ENCODE results near the gene DUSP22. TPM values are rescaled to one million over a fixed set of nuclear protein-coding genes. Genes with fewer than 3 reads are reported as not detected.

The DUSP22 gene
- total RNA-seq, 2 experiments from 2014 or later, result 26.9 to 27.5 TPM

GRCh38 chr6:305371-306206 is 13.3 kb downstream of the DUSP22 start:
- POLR2A ChIA-PET, result no interaction called here
- CTCF ChIA-PET, result no interaction called here

GRCh38 chr6:306641-307061 is 14.4 kb downstream of the DUSP22 start:
- ChIA-PET CTCF (no interaction called here), POLR2A (no interaction called here)

DNA sequence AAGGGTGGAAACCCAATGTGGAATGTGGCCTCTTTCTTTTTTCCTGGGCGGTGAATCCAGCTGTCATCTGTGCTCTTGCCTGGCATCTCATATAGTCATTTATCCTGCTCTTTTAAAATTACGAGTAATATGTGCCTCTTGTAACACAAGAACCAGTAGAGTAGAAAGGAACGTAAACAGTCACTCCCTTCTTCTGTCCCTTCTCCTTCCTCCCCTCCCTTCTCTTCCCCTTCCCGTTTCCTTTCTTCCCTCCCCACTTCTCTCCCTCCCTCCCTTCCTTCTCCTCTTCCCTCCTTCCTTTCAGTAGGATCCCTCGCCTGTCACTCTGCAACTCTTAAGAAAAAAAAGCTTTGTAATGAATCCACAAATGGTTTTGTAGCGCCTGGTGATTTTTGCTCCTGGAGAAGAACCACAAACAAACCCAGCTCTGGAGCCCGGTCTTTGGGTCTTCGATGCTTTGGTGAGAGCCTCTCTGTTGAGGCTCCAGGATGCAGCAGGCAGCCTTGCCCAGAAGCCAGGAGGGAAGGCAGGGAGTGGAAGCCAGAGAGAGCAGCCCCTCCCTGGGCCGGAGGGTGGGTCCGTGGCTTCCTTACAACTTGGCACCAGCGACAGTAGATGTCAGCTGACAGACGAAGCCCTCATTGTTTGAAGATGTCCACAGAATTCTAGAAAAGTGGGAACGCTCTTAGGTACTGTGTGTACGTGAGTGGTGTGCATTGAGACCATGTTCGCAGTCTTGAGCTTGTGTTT is 15.0 kb downstream of the DUSP22 start:
- ChIA-PET POLR2A (no interaction called here), CTCF (interaction anchor here (0.7 kb wide), 1 partner anchor 69 kb away, joined by 3 read pairs; no protein-coding TSS in a partner anchor)

- ChIA-PET POLR2A (no interaction called here), CTCF (interaction anchor here (0.7 kb wide), 1 partner anchor 68 kb away, joined by 3 read pairs; no protein-coding TSS in a partner anchor)
Observed at GRCh38 chr6:307874-308273, 15.6 kb downstream of the DUSP22 start.

DNA sequence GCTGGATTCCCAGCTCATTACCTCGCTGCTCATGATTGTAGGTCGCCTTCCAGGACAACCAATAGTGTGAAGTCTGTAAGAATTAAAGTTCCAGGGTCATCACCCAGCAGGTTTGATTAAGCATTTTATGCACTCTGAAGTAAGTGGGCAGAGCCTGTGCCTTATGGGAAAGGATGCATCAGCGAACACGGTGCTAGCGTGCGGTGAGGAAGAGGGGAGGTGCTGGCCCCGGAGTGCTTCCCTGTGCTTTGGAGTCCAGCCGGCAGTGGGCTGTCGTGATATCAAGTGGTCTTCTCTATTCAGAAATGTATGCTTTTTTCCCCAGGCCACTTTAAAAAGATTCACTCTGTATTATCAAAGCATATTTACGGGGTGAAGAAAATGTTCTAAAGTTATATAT is 16.0 kb downstream of the DUSP22 start:
- CTCF ChIA-PET, result no interaction called here
- POLR2A ChIA-PET, result no interaction called here

GRCh38 chr6:308768-309167 is 16.5 kb downstream of the DUSP22 start:
- POLR2A ChIA-PET, result no interaction called here
- CTCF ChIA-PET, result no interaction called here

DNA sequence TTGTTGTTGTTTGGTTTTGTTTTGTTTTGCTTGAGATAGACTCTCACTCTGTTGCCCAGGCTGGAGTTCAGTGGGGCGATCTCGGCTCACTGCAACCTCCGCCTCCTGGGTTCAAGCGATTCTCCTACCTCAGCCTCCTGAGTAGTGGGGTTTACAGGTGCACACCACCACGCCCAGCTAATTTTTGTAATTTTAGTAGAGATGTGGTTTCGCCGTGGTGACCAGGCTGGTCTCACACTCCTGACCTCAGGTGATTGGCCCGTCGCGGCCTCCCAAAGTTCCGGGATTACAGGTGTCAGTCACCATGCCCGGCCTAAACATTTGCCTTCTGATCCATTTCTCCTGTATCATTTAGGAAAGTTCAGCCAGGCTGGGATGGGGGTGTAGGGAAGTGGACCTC is 17.7 kb downstream of the DUSP22 start:
- CTCF ChIA-PET, result no interaction called here
- POLR2A ChIA-PET, result no interaction called here

- CTCF ChIA-PET, result no interaction called here
- POLR2A ChIA-PET, result no interaction called here
Observed at GRCh38 chr6:310671-311070, 18.4 kb downstream of the DUSP22 start.

DNA sequence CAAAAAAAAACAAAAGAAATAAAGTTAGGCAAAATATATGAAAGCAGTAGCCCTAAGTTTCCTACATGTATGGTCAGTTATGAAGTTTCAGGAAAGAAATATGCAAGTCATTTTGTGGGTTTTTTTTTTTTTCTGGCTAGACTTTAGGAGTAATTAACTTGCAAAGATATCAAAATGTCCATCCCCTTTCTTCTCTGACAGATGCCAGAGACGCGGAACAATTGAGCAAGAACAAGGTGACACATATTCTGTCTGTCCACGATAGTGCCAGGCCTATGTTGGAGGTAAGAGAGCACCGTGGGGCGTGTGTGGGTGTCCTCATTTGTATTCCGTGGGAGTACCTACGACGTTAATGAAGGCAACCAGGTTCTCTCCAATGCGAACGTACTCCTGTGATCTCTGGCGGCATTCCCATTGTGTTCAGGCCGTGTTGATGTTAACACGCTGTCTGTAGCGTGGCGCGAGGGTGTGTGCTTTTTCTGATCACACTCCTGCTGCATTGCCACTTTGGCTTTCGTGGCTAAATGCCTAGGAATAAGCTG is 19.5 kb downstream of the DUSP22 start:
- ChIA-PET CTCF (no interaction called here), POLR2A (no interaction called here)

DNA sequence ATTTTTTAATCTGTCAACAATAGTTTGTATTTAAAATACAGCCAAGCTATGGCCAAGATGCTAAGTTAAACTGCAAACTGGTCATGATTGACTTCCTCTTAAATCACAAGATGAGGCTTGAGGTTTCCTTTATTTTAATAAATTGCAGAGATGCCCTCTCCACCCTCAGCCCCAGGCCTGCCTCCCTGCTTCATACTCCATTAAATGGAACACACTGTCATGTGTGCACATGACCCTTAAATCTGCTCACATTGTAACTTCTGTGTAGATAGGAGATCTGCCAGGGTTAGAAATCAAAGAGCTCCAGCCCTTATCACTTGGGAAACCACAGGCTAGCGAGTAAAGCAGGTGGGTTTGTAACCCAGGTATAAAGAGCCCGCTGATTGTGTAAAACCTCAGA is 20.8 kb downstream of the DUSP22 start:
- ChIA-PET POLR2A (no interaction called here), CTCF (interaction anchor here (0.9 to 1.3 kb wide), 2 partner anchors 10 to 20 kb away, joined by 3 read pairs; no protein-coding TSS in a partner anchor)

DNA sequence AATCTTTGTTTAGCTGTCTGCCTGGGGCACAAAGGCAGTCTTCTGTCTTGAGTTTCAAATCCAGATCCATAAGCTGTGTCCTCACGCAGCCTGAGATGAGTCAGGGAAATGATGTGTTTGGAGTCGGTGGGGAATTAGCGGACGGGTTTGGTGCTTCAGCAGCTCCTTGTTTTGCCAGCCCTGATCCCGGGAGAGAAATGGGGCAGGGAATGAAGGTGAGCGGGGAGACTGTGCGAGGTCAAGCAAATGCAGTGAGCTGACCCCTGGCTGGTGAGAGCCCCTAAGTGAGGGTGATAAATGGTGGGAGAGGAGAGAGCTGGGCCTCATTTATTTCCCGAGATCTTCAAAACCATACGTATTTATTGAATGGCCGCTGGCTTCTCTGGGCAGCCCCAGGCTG is 21.6 kb downstream of the DUSP22 start:
- ChIA-PET CTCF (interaction anchor here (0.9 kb wide), 1 partner anchor 11 kb away, joined by 3 read pairs; no protein-coding TSS in a partner anchor), POLR2A (no interaction called here)

GRCh38 chr6:314377-314776 is 22.1 kb downstream of the DUSP22 start:
- CTCF ChIA-PET, result no interaction called here
- POLR2A ChIA-PET, result no interaction called here

GRCh38 chr6:315226-315625 is 22.9 kb downstream of the DUSP22 start:
- ChIA-PET POLR2A (no interaction called here), CTCF (no interaction called here)

- POLR2A ChIA-PET, result no interaction called here
- CTCF ChIA-PET, result no interaction called here
Observed at GRCh38 chr6:315921-316752, 23.9 kb downstream of the DUSP22 start.

DNA sequence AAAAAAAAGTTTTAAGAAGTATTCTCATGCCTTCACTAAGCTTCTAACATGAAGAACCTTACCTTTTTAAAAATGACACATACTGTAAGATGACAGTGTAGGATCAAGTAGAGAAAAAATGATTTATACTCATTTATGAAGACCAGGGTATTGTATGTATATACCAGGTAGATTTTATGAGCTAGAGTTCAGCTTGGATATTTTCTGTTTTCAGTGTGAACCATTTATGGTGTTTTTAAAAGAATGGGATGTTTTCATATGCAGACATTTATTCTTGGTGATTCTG is 24.4 kb downstream of the DUSP22 start:
- ChIA-PET POLR2A (interaction anchor here (0.8 kb wide), 1 partner anchor 32 kb away, joined by 3 read pairs; no protein-coding TSS in a partner anchor), CTCF (no interaction called here)

DNA sequence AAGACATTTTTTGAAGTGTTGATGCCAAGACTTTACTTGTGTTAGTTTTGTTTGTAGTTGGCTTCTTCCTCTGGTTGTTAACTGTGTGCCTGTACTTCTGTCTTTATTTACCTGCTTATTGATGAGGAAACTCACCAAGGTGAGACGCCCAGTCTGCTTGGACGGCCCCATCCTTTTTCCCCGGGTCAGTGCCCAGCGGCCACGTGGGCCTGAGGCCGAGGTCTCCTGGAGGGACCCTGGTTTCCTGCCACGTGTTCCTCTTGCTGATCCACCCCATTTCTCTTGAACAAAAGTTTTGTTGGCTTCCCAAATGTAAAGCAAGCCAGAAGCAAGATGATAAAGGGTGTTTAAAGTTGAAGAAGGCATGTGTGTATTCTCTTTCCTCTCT is 24.8 kb downstream of the DUSP22 start:
- POLR2A ChIA-PET, result interaction anchor here (0.8 kb wide), 1 partner anchor 32 kb away, joined by 3 read pairs; no protein-coding TSS in a partner anchor
- CTCF ChIA-PET, result no interaction called here

DNA sequence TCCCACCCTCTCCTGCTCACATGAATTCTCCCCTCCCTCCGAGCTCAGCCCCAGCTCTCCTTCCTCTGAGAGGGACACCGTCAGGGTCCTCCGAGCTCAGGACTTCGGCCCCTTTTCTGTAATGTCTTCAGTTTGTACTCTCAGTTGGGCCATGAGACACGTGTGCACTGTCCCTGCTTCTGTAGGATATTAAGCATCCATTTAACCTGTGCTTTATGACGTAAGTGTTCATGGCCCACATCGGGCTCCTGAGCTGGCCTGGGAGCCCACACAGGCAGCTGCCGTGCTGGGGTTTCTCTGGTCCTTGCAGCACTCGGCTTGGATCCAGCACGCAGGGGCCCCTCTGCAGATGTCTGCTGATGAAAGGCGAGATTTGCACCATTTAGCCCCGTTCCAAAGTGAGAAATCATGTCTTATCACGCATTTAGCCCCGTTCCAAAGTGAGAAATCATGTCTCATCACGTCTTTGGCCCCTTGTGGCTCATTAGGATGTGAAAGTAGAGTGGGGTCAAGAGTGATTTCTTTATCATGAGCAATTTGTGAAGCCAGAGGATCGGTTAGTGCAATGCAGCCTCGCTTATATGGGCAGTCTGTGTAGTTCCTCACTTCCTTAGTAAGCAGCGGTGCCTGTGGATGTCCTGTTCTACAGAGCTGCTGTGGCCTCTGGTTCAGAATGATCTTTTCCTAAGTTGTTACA is 25.3 kb downstream of the DUSP22 start:
- ChIA-PET CTCF (no interaction called here), POLR2A (interaction anchor here (0.8 kb wide), 1 partner anchor 32 kb away, joined by 3 read pairs; no protein-coding TSS in a partner anchor)

DNA sequence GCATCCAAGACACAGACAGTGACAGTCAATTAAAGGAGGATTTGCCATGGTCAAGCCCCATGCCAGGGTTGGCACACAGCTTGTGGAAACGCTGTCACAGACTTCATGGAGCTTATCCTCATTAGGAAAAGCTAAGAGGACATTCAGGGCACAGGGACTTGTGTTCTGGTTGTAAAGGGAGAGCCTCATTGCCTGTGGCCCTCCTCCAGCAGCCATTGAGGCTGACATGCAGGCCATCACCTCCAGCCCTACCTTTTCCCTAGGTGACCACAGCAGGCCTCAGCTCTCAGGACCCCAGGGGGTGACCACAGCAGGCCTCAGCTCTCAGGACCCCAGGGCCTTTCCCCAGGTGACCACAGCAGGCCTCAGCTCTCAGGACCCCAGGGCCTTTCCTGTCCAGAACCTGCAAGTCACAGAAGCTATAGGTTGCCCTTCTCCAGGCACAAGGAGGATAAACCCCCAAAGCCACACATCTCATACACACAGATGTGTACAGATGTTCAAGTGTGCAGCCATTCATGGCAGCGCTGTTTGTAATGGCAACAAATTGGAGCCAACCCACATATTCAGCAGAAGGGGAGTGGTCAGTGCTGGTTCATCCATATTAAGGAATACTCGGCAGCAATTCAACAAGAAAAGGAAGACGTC is 26.1 kb downstream of the DUSP22 start:
- ChIA-PET CTCF (interaction anchor here (2.0 kb wide), 1 partner anchor 15 kb away, joined by 6 read pairs; no protein-coding TSS in a partner anchor), POLR2A (no interaction called here)
